NB4 (cell line): ENCODE measurements around the gene AKAP6.

Experiments
- MYC ChIP-seq: IDR thresholded peaks from 2 replicates; pipeline ENCODE4 v1.6.1; 2011; ENCODE audit warnings: low read depth, low read length
- POLR2A ChIP-seq: IDR thresholded peaks from 2 replicates; pipeline ENCODE4 v1.6.1; 2011; ENCODE audit warnings: mild to moderate bottlenecking; ENCODE audit not compliant: insufficient read length; ENCODE audit errors: extremely low read depth
- TF ChIP-seq, protein P1 (sequence below): IDR thresholded peaks from one replicate; pipeline ENCODE4 v1.5.1; 2012; ENCODE audit warnings: low read depth, low read length
- TF ChIP-seq, protein P2 (sequence below): IDR thresholded peaks from 2 replicates; pipeline ENCODE4 v1.6.1; 2011; ENCODE audit warnings: low read depth, low read length

DNA sequence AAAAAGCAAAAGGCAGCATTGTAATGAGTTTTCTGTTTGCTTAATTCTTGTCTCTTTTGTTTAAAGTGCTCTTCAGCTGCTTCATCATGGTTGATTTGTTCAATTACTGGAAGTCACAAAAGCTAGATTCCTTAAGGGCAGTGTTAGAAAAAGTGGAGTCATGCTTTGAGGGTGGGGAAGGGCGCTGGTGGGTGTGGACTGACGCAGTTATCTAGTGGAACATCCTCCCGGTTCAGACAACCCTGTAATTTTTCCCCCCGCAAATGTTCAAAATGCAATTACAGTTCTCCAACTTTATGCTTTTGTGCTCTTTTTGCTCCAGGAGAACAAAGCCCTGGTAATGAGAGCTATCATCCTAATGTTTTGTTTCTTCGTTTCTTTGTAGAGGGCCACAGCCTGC, 2.1 kb downstream of the AKAP6 start:
- TF ChIP-seq POLR2A (no peak), MYC (no peak)
- TF ChIP-seq, protein P1, sequence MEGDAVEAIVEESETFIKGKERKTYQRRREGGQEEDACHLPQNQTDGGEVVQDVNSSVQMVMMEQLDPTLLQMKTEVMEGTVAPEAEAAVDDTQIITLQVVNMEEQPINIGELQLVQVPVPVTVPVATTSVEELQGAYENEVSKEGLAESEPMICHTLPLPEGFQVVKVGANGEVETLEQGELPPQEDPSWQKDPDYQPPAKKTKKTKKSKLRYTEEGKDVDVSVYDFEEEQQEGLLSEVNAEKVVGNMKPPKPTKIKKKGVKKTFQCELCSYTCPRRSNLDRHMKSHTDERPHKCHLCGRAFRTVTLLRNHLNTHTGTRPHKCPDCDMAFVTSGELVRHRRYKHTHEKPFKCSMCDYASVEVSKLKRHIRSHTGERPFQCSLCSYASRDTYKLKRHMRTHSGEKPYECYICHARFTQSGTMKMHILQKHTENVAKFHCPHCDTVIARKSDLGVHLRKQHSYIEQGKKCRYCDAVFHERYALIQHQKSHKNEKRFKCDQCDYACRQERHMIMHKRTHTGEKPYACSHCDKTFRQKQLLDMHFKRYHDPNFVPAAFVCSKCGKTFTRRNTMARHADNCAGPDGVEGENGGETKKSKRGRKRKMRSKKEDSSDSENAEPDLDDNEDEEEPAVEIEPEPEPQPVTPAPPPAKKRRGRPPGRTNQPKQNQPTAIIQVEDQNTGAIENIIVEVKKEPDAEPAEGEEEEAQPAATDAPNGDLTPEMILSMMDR, result no peak
- TF ChIP-seq, protein P2, sequence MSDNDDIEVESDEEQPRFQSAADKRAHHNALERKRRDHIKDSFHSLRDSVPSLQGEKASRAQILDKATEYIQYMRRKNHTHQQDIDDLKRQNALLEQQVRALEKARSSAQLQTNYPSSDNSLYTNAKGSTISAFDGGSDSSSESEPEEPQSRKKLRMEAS, result no peak
